ENCODE results near the gene RNU5D-1.
A peak's percentile ranks its signal among the peaks of the same experiment; 100 is the strongest.
"Not testable (repeated sequence)": the region's sequence is repeated elsewhere in the genome, so short reads cannot be mapped to it uniquely, and the experiment has no call there.

The RNU5D-1 gene

GRCh38 chr1:44724955-44725698, 5.8 kb downstream of the RNU5D-1 start:
- no peak for DNase-seq

DNA sequence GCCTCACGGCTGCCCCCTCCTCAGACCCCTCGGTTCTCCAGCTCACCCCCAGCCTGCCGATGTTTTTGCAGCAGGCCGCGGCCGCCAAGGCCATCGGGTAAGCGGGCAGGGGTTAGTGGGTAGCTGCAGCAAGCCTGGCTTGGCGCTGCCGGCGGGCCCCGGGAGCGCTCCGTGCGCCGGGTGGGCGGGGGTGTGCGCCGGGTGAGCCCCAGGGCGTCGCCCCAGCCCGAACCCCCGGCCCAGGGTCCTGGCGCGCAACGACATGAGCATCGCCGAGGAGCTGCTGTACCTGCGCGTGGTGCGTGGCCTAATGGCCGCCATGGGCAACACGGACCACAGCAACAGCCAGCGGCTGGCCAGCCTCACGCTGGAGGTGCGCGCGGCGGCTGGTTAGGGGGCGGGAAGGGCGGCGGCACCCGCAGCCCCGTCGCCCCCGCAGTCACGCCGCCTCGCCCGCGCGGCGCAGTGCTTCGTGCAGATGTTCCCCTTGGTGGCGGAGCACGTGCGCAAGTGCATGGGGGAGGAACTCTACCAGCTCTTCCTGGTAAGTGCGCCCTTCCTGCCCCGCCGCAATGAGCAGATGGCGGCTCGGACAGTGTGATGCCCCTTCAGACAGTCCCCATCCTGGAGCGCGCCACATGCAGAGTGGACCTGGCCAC, 6.5 kb downstream of the RNU5D-1 start:
- no peak for DNase-seq

- DNase-seq: no peak
Measured at GRCh38 chr1:44723496-44724295, 7.3 kb downstream of the RNU5D-1 start.

DNA sequence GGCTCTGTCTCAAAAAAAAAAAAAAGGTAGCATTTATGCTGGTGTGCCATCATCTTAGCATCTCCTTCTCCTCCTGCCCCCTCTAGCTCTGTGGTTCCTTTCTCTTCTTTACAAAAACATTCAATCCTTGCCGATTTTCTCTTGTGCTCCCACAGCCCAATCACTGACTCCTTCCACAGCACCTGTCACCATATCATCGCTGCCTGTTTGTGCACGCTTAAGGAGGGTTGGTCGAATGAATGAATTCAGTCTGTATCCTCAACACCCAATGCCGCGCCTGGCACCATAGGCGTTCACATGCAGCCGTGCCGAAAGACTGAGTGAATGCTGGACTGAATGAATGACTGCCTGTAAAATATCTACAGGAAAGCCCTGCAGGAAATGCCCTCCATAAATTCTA, 7.9 kb downstream of the RNU5D-1 start:
- no peak for DNase-seq

DNA sequence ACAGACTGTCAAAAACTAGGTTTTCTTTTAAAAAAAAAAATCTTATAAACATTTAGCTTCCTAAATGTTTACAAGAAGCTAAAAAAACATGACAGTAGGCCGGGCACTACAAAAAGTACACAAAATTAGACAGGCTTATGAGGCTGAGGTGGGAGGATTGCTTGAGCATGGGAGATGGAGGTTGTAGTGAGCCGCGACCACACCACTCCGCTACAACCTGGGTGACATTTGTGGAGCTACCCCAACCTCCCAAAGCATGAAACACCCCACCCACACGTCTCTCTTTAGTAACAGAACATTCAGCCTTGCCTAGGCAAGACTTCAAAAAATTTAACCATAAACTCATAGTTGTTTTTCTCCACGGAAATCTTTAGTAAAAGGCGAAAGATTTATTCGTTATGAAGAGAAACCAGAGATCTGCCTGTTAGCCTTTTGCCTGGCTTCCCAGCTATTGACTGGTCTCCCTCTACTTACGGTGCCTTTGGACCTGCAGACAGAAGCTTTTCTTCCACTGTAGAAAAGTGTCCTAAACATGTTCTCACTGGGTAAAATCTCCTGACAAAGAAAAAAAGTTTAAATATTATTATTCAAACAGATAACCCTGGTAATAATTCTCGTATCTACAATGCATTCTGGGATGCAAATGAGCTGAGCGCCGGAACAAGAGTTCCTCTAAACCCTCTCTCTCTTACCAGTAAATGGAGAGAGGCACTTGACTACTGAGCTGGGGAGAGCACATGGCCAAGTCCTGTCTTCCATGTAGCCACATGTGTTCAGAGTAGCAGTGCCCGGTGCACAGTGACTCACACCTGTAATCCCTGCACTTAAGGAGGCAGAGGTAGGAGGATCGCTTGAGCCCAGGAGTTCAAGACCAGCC, 9.2 kb downstream of the RNU5D-1 start:
- peak; percentile 93 for DNase-seq

DNA sequence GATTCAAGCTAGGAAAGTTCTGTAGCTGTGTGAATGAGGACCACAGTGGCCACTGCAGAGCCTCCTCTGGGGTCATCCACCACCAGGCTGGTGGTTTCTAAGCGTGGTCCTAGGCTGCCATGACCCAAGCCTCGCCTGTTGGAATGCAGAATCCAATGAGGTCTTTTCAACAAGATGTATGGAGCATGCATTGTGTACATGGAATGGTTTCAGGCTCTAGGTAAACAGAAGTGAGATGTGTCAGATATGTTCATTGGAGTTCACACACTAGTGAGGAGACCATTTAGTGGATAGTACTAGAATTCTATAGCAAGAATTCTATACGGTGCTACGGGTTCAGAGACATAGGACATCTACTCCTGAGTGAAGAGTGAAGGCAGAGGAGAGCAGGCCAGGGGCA, 10.7 kb downstream of the RNU5D-1 start:
- no peak for DNase-seq

GRCh38 chr1:44719318-44719717, 11.7 kb downstream of the RNU5D-1 start:
- DNase-seq: no peak

DNA sequence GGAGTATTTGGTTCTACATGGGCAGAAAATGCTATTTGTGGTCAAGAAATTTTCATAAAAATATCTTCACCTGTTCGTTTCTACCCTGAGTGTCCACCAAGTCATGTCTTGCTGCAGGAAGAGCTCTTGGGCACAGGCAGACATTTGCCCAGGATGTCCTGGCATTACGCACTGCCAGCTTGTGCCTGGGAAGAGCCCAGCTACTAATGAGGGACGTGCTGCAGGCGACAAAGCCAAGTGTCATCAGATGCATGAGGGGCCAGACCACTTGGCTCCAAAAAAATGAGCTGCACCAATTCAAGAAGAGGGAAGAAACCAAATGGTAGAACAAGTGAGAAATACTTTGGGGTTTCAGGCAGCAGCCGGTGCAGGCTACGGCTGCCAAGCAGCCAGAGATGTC, 12.9 kb downstream of the RNU5D-1 start:
- no peak for DNase-seq

- DNase-seq: no peak
Measured at GRCh38 chr1:44717653-44718052, 13.3 kb downstream of the RNU5D-1 start.

GRCh38 chr1:44717156-44717555, 13.8 kb downstream of the RNU5D-1 start:
- DNase-seq: no peak

- peak; percentile 87 for DNase-seq
Measured at GRCh38 chr1:44714944-44715571, 15.9 kb downstream of the RNU5D-1 start.

DNA sequence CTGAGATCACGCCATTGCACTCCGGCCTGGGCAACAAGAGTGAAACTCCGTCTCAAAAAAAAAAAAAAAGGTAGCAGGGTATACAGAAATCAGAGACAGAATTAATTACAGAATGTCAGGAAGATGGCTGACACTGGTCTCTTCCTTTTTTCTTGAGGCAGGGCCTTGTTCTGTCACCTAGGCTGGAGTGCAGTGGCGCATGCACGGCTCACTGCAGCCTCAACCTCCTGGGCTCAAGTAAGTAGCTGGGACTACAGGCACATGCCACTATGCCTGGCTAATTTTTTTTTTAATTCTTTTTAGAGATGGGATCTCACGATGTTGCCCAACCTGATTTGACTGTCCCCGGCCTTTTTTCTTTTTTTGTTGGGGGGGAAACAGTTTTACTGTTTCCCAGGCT, 16.4 kb downstream of the RNU5D-1 start:
- DNase-seq: no peak

GRCh38 chr1:44713321-44713781, 17.6 kb downstream of the RNU5D-1 start:
- DNase-seq: peak; percentile 80

- no peak for DNase-seq
Measured at GRCh38 chr1:44707959-44708831, 22.8 kb downstream of the RNU5D-1 start.

GRCh38 chr1:44707112-44707881, 23.7 kb downstream of the RNU5D-1 start:
- peak; percentile 83 for DNase-seq

DNA sequence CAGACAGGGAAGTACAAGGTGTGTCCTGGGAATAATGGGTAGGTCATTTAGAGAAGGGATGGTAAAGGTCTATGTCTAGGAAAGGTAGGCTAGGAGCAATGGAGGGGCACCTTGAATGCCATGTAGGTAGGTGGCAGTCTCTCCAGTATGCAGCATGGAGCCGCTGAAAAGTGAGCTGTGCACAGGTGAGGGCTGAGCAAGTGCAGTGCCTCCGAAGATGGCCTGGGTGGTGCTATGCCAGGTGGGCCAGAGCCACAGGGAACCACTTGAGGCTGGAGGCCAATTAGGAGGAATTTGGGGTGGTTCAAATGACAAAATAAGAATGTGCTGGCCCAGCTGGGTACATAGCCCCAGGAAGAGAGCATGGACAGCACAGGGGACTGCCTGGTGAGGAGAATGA, 25.0 kb downstream of the RNU5D-1 start:
- no peak for DNase-seq

DNA sequence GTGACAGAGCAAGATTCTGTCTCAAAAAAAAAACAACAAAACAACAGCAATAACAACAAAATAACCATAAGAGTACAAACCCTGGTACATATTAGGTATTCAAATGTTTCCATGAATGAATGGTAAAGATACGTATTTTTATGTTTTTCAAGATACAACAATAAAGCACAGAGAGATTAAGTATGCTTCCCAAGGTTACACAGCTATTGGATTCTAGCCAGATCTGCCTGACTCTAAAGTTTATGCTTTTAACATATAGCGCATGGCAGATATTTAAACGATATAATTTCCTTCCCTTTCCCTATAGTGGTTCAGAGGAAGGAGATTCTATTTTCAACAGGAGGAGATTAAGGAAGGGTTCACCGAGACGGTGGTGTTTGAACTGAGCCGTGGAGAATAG, 25.5 kb downstream of the RNU5D-1 start:
- DNase-seq: no peak

DNA sequence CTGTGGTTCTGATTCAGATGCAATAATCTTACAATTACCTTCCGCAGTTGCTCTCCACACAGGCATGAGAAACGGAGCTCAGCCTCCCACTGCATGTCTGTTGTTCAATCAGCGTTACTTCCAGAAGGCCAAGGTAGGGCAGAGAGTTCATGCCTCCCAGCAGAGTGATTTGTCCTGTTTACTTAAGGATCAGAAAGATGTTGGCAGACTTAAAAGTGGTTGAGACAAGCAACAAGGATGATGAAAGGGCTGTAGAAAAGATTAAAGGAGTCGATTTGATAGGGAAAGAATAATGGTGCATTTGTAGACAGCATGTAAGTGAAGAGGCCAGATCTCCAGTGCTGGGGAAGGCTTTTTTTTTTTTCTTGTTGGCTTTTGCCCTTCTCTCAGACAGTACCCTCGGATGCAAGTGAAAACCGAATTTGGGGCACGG, 29.8 kb downstream of the RNU5D-1 start:
- DNase-seq: no peak

DNA sequence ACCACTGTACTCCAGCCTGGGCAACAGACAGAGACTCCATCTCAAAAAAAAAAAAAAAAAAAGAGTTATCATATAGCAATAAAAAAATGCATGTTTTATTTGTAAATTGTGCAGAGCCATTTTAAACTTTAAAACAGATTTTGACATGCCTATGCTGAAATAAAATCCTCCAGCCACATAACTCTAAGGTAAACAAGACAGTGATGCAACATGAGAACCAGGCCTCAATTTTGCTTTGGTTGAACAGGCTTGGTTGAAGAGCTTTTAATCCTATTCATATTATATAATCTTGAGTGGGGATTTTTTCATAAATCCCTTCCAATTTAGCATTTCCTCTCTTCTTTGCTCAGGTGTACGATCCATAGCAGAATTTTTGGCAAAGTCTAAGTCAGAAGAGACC, 30.4 kb downstream of the RNU5D-1 start:
- DNase-seq: no peak

- not testable (repeated sequence) for DNase-seq
Measured at GRCh38 chr1:44699375-44699774, 31.6 kb downstream of the RNU5D-1 start.

All from islet precursor cell (in vitro differentiated cells).